IMR-90 (cell line): ENCODE results near the gene C11orf42.

Experiments used
- BHLHE40 ChIP-seq: fragments of 150-350 bp; IDR thresholded peaks from 2 replicates; pipeline ENCODE4 v1.6.1; 2016; ENCODE audit warnings: mild to moderate bottlenecking, low read depth, low read length
- CEBPB ChIP-seq: IDR thresholded peaks from 2 replicates; pipeline ENCODE4 v1.6.1; 2012; ENCODE audit warnings: low read depth, low read length, improper control_type of control experiment
- ELK1 ChIP-seq: fragments of 150-350 bp; IDR thresholded peaks from 2 replicates; pipeline ENCODE4 v1.6.1; 2016; ENCODE audit warnings: low read depth, mild to moderate bottlenecking, low read length, moderate library complexity, borderline replicate concordance
- FOS ChIP-seq: fragments of 150-350 bp; IDR thresholded peaks from 2 replicates; pipeline ENCODE4 v1.6.1; 2016; ENCODE audit warnings: low read depth, low read length
- MAZ ChIP-seq: IDR thresholded peaks from 2 replicates; pipeline ENCODE4 v1.6.1; 2012; ENCODE audit warnings: low read depth, mild to moderate bottlenecking, low read length, improper control_type of control experiment, moderate library complexity, borderline replicate concordance
- MXI1 ChIP-seq: IDR thresholded peaks from 2 replicates; pipeline ENCODE4 v1.6.1; 2012; ENCODE audit warnings: low read depth, mild to moderate bottlenecking, low read length, moderate library complexity, borderline replicate concordance
- NFE2L2 ChIP-seq: fragments of 150-350 bp; IDR thresholded peaks from 2 replicates; pipeline ENCODE4 v1.6.1; 2016; ENCODE audit warnings: low read depth, mild to moderate bottlenecking, low read length
- POLR2A ChIP-seq: IDR thresholded peaks from 2 replicates; pipeline ENCODE4 v1.6.1; 2012; ENCODE audit warnings: mild to moderate bottlenecking, low read depth, low read length
- RAD21 ChIP-seq: IDR thresholded peaks from 2 replicates; pipeline ENCODE4 v1.6.1; 2012; ENCODE audit warnings: low read length, improper control_type of control experiment
- RCOR1 ChIP-seq: IDR thresholded peaks from 2 replicates; pipeline ENCODE4 v1.6.1; 2012; ENCODE audit warnings: mild to moderate bottlenecking, low read length, improper control_type of control experiment; ENCODE audit not compliant: insufficient replicate concordance
- RFX5 ChIP-seq: IDR thresholded peaks from 2 replicates; pipeline ENCODE4 v1.8.0; 2012; ENCODE audit warnings: low read depth, mild to moderate bottlenecking, low read length, moderate library complexity
- SMC3 ChIP-seq: fragments of 150-350 bp; IDR thresholded peaks from 2 replicates; pipeline ENCODE4 v1.6.1; 2016; ENCODE audit warnings: low read depth, mild to moderate bottlenecking, antibody characterized with exemption, low read length, moderate library complexity
- USF2 ChIP-seq: fragments of 150-350 bp; IDR thresholded peaks from 2 replicates; pipeline ENCODE4 v1.6.1; 2017; ENCODE audit warnings: mild to moderate bottlenecking, antibody characterized with exemption, low read length, low read depth
- TF ChIP-seq, protein P1 (sequence below): conservative IDR thresholded peaks from 2 replicates; pipeline ENCODE4 v1.5.1; 2012; ENCODE audit warnings: mild to moderate bottlenecking, low read depth, low read length, improper control_type of control experiment

GRCh38 chr11:6209801-6210200, 4.4 kb downstream of the C11orf42 start:
- TF ChIP-seq, protein P1, sequence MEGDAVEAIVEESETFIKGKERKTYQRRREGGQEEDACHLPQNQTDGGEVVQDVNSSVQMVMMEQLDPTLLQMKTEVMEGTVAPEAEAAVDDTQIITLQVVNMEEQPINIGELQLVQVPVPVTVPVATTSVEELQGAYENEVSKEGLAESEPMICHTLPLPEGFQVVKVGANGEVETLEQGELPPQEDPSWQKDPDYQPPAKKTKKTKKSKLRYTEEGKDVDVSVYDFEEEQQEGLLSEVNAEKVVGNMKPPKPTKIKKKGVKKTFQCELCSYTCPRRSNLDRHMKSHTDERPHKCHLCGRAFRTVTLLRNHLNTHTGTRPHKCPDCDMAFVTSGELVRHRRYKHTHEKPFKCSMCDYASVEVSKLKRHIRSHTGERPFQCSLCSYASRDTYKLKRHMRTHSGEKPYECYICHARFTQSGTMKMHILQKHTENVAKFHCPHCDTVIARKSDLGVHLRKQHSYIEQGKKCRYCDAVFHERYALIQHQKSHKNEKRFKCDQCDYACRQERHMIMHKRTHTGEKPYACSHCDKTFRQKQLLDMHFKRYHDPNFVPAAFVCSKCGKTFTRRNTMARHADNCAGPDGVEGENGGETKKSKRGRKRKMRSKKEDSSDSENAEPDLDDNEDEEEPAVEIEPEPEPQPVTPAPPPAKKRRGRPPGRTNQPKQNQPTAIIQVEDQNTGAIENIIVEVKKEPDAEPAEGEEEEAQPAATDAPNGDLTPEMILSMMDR: no peak
- TF ChIP-seq POLR2A (no peak), SMC3 (no peak), ELK1 (no peak), FOS (no peak), RFX5 (no peak), BHLHE40 (no peak), RAD21 (no peak), RCOR1 (no peak), MAZ (no peak), MXI1 (no peak), CEBPB (no peak), USF2 (no peak), NFE2L2 (no peak)
